Mesenchymal stem cell (in vitro differentiated cells and primary cell): ENCODE measurements around the gene ZNF98. TPM values are rescaled to one million over a fixed set of nuclear protein-coding genes. Genes with fewer than 3 reads are reported as not detected.

Source experiments
- small RNA-seq: library from polyadenylated mRNA; stranded (forward); fragments of <200 nt; extraction: miRNeasy Mini kit (QIAGEN cat#:217004); gene quantifications from one replicate; pipeline ENCODE3, GENCODE V24; 2013; ENCODE audit warnings: low read depth

ZNF98 gene

Small RNAs within 50 kb of the gene (small RNA-seq; reads per million reads assigned to genes)
- not detected for gene AC011494.1
